Anterior cingulate cortex (tissue), 58 donors: Measurements from ENCODE around the gene THBD.

Experiments
- DNase-seq, 58 donors: peaks; one replicate each; lab custom pipeline; 2025; lab: John Stamatoyannopoulos, UW

THBD gene

DNA sequence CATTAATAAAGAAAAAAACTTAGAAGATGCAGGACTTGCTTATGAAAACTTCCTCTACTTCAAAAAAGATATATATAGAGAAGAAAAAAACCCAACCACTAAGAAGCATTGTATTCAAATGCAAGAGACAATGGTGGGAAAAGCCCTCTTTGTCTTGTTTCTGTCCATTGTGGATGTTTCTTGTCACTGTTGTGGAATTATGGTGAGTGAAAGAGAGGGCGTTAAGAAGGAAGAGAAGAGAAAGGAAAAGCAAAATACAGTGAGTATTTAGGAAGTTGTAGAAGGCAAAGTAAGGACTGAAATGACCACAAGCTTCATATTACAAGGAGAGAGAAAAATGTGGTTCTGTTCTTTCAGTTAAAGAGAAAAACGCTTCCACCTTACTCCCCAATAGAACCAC lies 14.1 kb upstream of the THBD start:
- DNase-seq = no peak

DNA sequence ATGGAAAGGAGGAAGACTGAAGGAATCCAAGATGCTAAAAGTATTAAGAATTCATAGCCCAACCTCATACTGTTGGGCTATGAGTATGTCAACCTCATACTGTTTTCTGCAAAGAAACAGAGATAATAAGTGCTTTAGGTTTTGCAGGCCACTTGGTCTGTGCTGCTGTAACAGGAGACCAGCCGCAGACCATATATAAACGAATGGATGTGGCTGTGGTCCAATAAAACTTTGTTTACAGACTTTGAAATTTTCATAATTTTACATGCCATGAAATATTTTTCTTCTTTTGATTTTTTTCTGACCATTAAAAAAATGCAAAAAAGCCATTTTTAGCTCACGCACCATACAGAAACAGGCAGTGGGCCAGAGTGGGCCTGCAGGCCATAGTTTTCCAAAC lies 13.7 kb upstream of the THBD start:
- no peak for DNase-seq

DNA sequence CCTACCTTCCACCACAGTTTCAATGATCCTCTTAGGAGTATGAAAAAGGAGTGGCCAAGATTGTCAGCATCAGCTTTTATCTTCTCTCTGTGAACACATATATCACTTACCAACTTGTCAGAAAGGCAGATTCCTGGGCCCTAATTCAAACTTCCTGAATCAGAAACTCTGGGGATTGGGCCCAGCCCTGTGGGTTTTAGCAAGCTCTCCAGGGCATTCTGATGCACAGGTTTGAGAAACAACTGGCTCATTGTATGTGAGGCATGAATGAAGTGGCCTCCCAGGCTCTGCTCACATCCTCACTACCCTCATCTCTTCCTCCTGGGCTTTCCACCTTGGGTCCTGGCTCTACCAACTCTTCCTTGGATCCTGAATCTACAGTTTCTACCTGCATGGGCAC lies 13.2 kb upstream of the THBD start:
- DNase-seq = no peak

DNA sequence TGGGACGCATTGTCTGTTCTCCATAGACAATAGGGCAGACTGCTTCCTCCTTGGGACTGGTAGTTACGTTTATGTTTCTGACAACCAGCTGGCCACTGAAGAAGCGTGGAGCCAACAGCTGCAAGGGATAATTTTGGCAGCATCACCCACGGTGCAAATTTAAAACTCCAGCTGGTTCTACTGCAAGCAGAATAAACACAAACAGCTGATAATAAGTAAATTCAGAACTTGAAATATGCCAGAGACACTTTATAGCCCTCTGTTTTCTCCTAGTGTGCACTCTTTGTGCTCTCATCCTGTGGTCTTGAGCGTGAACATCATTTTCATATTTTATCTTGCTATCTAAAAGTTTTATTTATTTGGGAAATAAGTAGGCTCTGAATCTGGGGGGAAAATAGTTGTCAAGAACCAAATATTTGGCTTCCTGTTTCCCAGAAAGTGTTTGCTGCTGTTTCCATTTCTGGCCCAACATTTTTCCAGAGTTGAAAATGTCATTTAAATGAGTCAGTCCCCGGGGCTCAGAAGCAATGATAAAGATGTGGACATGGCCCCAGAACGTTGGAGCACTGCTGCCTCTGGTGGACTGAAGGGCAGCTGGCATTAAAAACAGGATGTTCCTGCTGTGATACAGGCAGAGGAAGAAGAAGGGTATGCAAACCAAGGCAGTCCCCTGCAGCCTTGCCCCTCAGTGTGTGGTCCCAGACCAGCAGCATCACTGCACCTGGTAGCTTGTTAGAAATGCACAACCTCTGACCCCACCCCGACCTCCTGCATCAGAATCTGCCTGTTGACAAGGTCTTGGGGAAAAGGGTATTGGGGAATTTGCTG lies 12.5 kb upstream of the THBD start:
- peak in 11 of 58 donors; percentile 13 to 54 (median 26) for DNase-seq

DNA sequence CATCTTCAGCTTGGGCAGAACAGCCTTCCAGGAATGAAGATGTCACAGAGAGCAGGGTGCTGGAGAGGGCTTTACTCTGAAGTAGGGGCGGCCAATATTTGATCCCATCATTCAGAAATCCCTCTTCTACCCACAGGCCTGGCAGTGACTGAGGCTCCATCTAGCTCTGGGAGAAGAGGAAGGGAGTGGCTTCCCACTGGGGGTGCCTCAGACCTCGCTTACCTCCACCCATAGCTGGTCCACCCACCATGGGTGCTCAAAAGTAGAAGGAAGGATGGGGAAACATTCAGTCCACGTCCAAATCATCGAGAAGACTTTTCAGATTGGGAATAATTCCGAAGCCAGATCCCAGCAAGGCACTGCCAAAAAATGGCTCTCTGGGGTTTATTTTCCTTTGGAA lies 11.8 kb upstream of the THBD start:
- DNase-seq = no peak

- no peak for DNase-seq
Observed at GRCh38 chr20:23060629-23061028, 11.2 kb upstream of the THBD start.

DNA sequence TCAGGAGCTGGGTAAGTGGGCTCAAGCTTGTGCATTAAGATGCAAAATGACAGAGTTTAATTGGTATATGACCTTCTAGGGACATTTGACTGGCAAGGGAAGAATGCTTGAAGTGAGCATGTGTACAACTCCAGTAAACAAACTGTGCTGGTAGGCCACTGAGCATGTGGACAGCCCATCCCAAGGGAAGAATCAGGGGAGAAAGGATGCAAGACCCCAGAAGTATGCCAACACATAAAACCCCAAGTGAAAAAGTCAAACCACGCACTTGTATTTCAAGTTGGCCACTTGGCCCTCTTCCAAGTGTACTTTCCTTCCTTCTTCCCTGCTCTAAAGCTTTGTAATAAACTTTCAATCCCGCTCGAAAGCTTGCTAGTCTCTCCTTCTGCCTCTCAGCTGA lies 10.4 kb upstream of the THBD start:
- no peak for DNase-seq

GRCh38 chr20:23059001-23059400 lies 9.5 kb upstream of the THBD start:
- no peak for DNase-seq

DNA sequence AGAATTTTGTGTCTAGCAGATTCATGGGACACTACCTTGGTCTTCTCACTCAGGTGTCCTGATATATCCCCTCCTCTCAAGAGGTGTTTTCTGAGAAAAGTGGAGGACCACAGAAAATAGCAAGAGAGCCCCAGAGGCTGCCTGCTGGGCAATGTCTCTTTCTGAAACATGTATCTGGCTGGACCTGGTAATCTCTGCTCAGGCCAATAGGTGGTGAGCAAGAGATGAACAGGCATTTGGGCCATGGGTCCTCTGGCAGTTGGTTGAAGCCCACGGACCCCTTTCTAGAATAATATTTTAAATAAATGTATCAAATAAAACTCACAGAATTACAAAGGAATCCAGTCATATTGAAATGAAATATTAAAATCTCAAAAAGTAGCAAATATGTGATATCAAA lies 8.8 kb upstream of the THBD start:
- DNase-seq = no peak

- DNase-seq = no peak
Observed at GRCh38 chr20:23052904-23053303, 3.4 kb upstream of the THBD start.

- DNase-seq = peak in 24 of 58 donors; percentile 13 to 70 (median 33)
Observed at GRCh38 chr20:23050847-23051627, 1.6 kb upstream of the THBD start.

- DNase-seq = no peak
Observed at GRCh38 chr20:23050076-23050838, 785 bp upstream of the THBD start.

GRCh38 chr20:23048283-23049200 lies 930 bp downstream of the THBD start:
- peak in 2 of 58 donors; percentile 9 to 14 for DNase-seq

DNA sequence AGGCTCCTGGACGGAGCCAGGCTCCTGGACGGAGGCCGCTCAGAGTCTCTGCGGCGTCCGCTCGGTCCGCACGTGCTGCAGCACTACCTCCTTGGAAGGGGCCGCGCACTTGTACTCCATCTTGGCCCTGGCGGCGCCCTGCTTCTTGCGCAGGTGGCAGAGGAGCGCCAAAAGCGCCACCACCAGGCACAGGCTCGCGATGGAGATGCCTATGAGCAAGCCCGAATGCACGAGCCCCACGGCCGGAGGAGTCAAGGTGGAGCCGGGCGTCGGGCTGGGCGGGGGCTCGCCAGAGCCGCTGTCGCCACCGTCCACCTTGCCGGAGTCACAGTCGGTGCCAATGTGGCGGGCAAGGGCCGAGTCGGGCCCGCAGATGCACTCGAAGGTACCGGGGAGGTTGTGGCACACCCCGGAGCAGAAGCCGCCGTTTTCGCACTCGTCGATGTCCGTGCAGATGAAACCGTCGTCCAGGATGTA lies 1.7 kb downstream of the THBD start:
- DNase-seq = no peak

DNA sequence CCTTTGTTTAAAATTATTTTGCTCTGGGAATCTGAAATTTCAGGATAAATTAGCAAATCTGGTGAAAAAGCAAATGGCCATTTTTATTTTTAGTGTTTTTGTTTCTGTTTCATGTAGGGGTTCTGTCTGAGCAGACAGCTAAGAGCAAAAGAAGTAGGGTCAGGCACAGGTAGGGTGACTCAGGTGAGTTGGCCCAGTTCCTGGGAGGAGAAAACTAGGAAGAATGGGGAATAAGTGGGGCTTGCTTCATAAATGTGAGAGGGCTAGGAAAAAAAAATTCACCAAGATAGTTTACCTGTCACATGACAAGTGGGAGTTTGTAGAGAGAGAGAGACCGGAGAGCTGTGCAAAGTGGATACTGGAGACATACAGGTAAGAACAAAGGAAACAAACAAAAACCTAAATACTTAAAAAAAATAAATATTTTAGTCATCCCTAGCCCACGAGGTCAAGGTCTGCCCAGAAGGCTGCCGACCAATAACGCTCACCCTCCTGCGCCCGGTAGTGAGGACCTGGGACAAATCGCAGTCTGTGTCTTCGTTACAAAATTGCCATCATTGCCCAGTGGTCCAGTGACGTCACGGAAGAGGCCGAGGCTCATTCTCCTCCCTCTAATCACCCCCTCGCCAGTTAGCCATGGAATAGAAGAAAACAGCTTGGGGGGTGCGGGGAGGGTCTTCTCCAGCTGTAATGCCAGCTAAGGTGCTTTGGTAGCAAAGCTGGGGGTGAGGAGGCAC lies 2.3 kb downstream of the THBD start:
- DNase-seq = no peak

- no peak for DNase-seq
Observed at GRCh38 chr20:23046431-23046830, 3.0 kb downstream of the THBD start.

DNA sequence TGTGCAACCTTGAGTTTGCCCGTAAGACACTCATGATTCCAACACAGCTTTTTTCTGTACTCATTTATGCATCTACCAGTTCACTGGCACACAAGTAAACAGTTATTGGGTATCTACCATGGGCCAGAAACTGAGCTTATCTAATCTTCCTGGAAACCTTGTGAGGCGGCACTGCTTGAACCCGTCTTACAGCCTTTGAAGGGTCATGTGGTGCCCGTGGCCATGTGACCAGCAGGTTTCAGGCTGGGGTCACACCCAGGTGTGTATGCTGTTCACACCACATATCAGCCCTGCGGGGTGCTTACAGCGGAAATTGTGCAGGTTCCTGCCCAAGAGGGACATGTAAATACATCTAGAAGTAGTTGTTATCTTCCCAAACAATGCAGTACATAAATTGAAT lies 6.1 kb downstream of the THBD start:
- no peak for DNase-seq

GRCh38 chr20:23042270-23042669 lies 7.2 kb downstream of the THBD start:
- no peak for DNase-seq

GRCh38 chr20:23039885-23040508 lies 9.5 kb downstream of the THBD start:
- DNase-seq = no peak
